GM12878 (cell line): ENCODE results near the gene MOGAT2. TPM values are rescaled to one million over a fixed set of nuclear protein-coding genes. Genes with fewer than 3 reads are reported as not detected.

Experiments used
- ATAC-seq: fragments of 200-7000 bp; cut with Tn5 transposase; 3 replicates; pipeline ENCODE4 v1.9.1; 2020; ENCODE audit warnings: mild to moderate bottlenecking, moderate library complexity
- BruUV-seq: library from RNA; stranded (reverse); fragments of 400-500 nt; replicated peaks from 2 replicates; lab custom pipeline; 2021; lab: Mats Ljungman, UMichigan
- CTCF ChIA-PET: fragments of 300-600 bp; sonication (Branson Sonifier 250); formaldehyde crosslinking; extraction: SDS; loops from one replicate; lab custom pipeline; 2021; ENCODE audit warnings: inconsistent platforms; lab: Yijun Ruan, JAX
- POLR2A ChIA-PET: fragments of 350-600 bp; formaldehyde crosslinking; extraction: SDS; loops from one replicate; lab custom pipeline; 2021; ENCODE audit warnings: inconsistent platforms; lab: Charles Lee
- RAD21 ChIA-PET: fragments of 300-600 bp; sonication (Branson Sonifier 250); formaldehyde crosslinking; loops from one replicate; lab custom pipeline; 2023; ENCODE audit warnings: antibody characterized with exemption; ENCODE audit not compliant: unreplicated experiment; lab: Charles Lee
- SMC1A ChIA-PET: fragments of 300-600 bp; sonication (Branson Sonifier 250); formaldehyde crosslinking; loops from one replicate; lab custom pipeline; 2023; ENCODE audit not compliant: unreplicated experiment, uncharacterized antibody; lab: Charles Lee
- DNase-seq: peaks from one replicate; pipeline ENCODE4 v3.0.0-alpha.2; 2011; ENCODE audit warnings: low read depth, low spot score
- FAIRE-seq: peaks from 3 replicates; lab custom pipeline; 2011; peaks lifted over from hg19 to GRCh38; lab: Jason Lieb, UNC
- H2AFZ ChIP-seq: 2 replicates; pipeline ENCODE4 v1.6.0; 2011; ENCODE audit warnings: low read depth, low read length, control low read depth; ENCODE audit not compliant: control insufficient read depth
- H3K27ac ChIP-seq: 2 replicates; pipeline ENCODE4 v1.5.1; 2011; ENCODE audit warnings: control low read depth; ENCODE audit not compliant: control insufficient read depth, insufficient read depth
- H3K27me3 ChIP-seq, 2 experiments: replicated peaks in 1 of 2; 2 replicates each; pipeline versions ENCODE4 v1.6.0 to v1.6.1; 2011; ENCODE audit warnings: low read length in 1 of 2; ENCODE audit not compliant: control insufficient read depth in 2 of 2, insufficient read depth in 2 of 2
- H3K36me3 ChIP-seq, 2 experiments: 2 replicates each; pipeline ENCODE4 v1.5.1; 2011; ENCODE audit warnings: low read length in 1 of 2; ENCODE audit not compliant: control insufficient read depth in 2 of 2, insufficient read depth in 2 of 2
- H3K4me1 ChIP-seq: 2 replicates; pipeline ENCODE4 v1.6.1; 2011; ENCODE audit warnings: mild to moderate bottlenecking, low read length, moderate library complexity, mixed read lengths; ENCODE audit not compliant: control insufficient read depth, insufficient read depth
- H3K4me2 ChIP-seq: 2 replicates; pipeline ENCODE4 v1.6.0; 2011; ENCODE audit warnings: control low read depth; ENCODE audit not compliant: control insufficient read depth, insufficient read depth
- H3K4me3 ChIP-seq: fragments of 200-600 bp; sonication (generic); 2 replicates; pipeline ENCODE4 v1.5.1; 2016
- H3K79me2 ChIP-seq: 2 replicates; pipeline ENCODE4 v1.6.0; 2011; ENCODE audit warnings: low read length; ENCODE audit not compliant: control insufficient read depth, insufficient read depth
- H3K9ac ChIP-seq: 2 replicates; pipeline ENCODE4 v1.8.0; 2011; ENCODE audit warnings: low read length, control low read depth, mixed read lengths; ENCODE audit not compliant: control insufficient read depth, insufficient read depth
- H3K9me3 ChIP-seq: replicated peaks from 3 replicates; pipeline ENCODE4 v1.5.1; 2011; ENCODE audit warnings: mild to moderate bottlenecking, low read length; ENCODE audit not compliant: control insufficient read depth, insufficient read depth
- H4K20me1 ChIP-seq: 2 replicates; pipeline ENCODE4 v1.6.0; 2011; ENCODE audit not compliant: control insufficient read depth, insufficient read depth
- ATF2 ChIP-seq: IDR thresholded peaks from 2 replicates; pipeline ENCODE4 v1.6.1; 2012; ENCODE audit warnings: low read length, inconsistent platforms
- FOS ChIP-seq: IDR thresholded peaks from 3 replicates; pipeline ENCODE4 v1.6.1; 2011; ENCODE audit warnings: borderline replicate concordance; ENCODE audit not compliant: insufficient read length; ENCODE audit errors: extremely low read depth
- GATAD2B ChIP-seq: fragments of 450-650 bp; conservative IDR thresholded peaks from 2 replicates; pipeline ENCODE4 v1.6.1; 2017; ENCODE audit warnings: low read depth, mild to moderate bottlenecking, moderate library complexity
- IKZF2 ChIP-seq, 2 experiments: fragments of 450-650 bp; IDR thresholded peaks; 2 replicates each; pipeline ENCODE4 v1.6.1; 2017; ENCODE audit warnings: mild to moderate bottlenecking in 2 of 2, moderate library complexity in 2 of 2
- KLF5 ChIP-seq: fragments of 450-650 bp; IDR thresholded peaks from 2 replicates; pipeline ENCODE4 v1.6.1; 2014; ENCODE audit warnings: mild to moderate bottlenecking; ENCODE audit not compliant: partially characterized antibody
- NR2F1 ChIP-seq: fragments of 450-650 bp; conservative IDR thresholded peaks from 2 replicates; pipeline ENCODE4 v1.6.1; 2017; ENCODE audit warnings: mild to moderate bottlenecking
- RAD51 ChIP-seq: fragments of 450-650 bp; IDR thresholded peaks from 2 replicates; pipeline ENCODE4 v1.6.1; 2016; ENCODE audit warnings: moderate library complexity, mild to moderate bottlenecking, inconsistent platforms
- SMAD5 ChIP-seq: IDR thresholded peaks from 2 replicates; pipeline ENCODE4 v1.6.1; 2016; ENCODE audit warnings: antibody characterized with exemption, low read depth
- TARDBP ChIP-seq: IDR thresholded peaks from 2 replicates; pipeline ENCODE4 v1.6.1; 2016; ENCODE audit warnings: borderline replicate concordance
- ZNF207 ChIP-seq: fragments of 450-650 bp; IDR thresholded peaks from 2 replicates; pipeline ENCODE4 v1.6.1; 2014; ENCODE audit warnings: antibody characterized with exemption, mild to moderate bottlenecking, borderline replicate concordance
- ZSCAN29 ChIP-seq: fragments of 450-650 bp; IDR thresholded peaks from 2 replicates; pipeline ENCODE4 v1.6.1; 2017; ENCODE audit warnings: mild to moderate bottlenecking, moderate library complexity
- WGBS: methylation state at CpG from one replicate; pipeline ENCODE4 v1.1.6; 2016; ENCODE audit warnings: low lambda C conversion rate; ENCODE audit not compliant: insufficient replicate concordance, insufficient coverage; ENCODE audit errors: missing lambda C conversion rate; 5-methylcytosine and 5-hydroxymethylcytosine counted together
- in situ Hi-C: fragments of 300-500 bp; cut with MboI; formaldehyde crosslinking; loops from 9 replicates; pipeline ENCODE4 v1.14.3; 2018; ENCODE audit warnings: mixed read lengths
- intact Hi-C: fragments of 100-400 bp; cut with micrococcal nuclease; formaldehyde crosslinking; loops from one replicate; pipeline ENCODE4 v1.14.2; 2022; ENCODE audit not compliant: unreplicated experiment
- polyA plus RNA-seq, 11 experiments: library from polyadenylated mRNA; depleted of rRNA in 4 of 11; unstranded in 6 of 11; stranded (reverse) in 5 of 11; fragments of >200 nt; fragmentation: Nextera tagmentation in 4 of 11; fragmentation: Illumina TruSeq in 1 of 11; extraction: Ambion mirVana in 4 of 11; extraction: Trizol in 1 of 11; gene quantifications; 1 replicate in 1 of 11; 2 replicates in 10 of 11; pipeline versions ENCODE4 v1.2.1 to v1.2.3, GENCODE V29; 2011 to 2016; ENCODE audit warnings: inconsistent platforms in 2 of 11, missing spikeins in 2 of 11, low read depth in 1 of 11
- total RNA-seq, 4 experiments: library from RNA; depleted of rRNA in 3 of 4; stranded (reverse); fragments of >200 nt in 3 of 4; fragmentation: Illumina TruSeq in 1 of 4; extraction: Trizol in 1 of 4; gene quantifications; 2 replicates each; pipeline versions ENCODE4 v1.2.1 to v1.2.3, GENCODE V29; 2013 to 2021

MOGAT2 gene
- total and polyA plus RNA-seq, 10 of the 15 experiments (the other 5 are each of a cell fraction or from before 2014, with no cell fraction given) = 0.15 to 0.45 (median 0.22) TPM; not detected in 1

- DNase-seq = no peak
- ChIA-PET RAD21 (interaction anchor here (0.7 to 1.4 kb wide), 7 partner anchors 16 to 612 kb away, joined by 3 to 6 read pairs (median 3); no protein-coding TSS in a partner anchor), POLR2A (no interaction called here), CTCF (interaction anchor here (0.5 to 2.5 kb wide), 39 partner anchors 8 to 613 kb away, joined by 3 to 21 read pairs (median 4); partner anchors contain the start of gene DGAT2), SMC1A (interaction anchor here (0.7 to 2.0 kb wide), 7 partner anchors 8 to 447 kb away, joined by 3 to 6 read pairs (median 3); partner anchors contain the start of gene SERPINH1)
- Histone ChIP-seq H4K20me1 (no peaks in the 10 kb centered on the region), H3K79me2 (no peaks in the 10 kb centered on the region), H3K27ac (no peak overlapping the region), H3K4me3 (no peak overlapping the region), H3K4me2 (no peak overlapping the region), H3K9me3 (no peaks in the 10 kb centered on the region), H3K9ac (no peak overlapping the region), H2AFZ (no peak overlapping the region), H3K27me3 (no peaks in the 10 kb centered on the region), H3K4me1 (no peaks in the 10 kb centered on the region), H3K36me3 (no peaks in the 10 kb centered on the region)
- ATAC-seq = no peak
- 44% methylated on average over 3 of the region's 3 CpGs for WGBS
- no peak for FAIRE-seq
- intact Hi-C loops = loop anchor here (5.0 to 10.0 kb wide), 2 partner anchors 158 to 261 kb away; no protein-coding TSS in a partner anchor
- no TSS peak for BruUV-seq
- in situ Hi-C loops = no loop called here
- TF ChIP-seq GATAD2B (no peak), KLF5 (no peak), NR2F1 (no peak), SMAD5 (no peak), ATF2 (no peak), FOS (no peak), ZSCAN29 (no peak), IKZF2 (IDR thresholded peaks at IDR 0.05) (no peak), RAD51 (no peak), ZNF207 (no peak), TARDBP (no peak)
These were observed 12.1 kb upstream of the MOGAT2 start for GRCh38 chr11:75705541-75705940.
